Memory B cell (primary cell): ENCODE results near the gene PLS3.

Source experiments
- ATAC-seq: fragments of 150-1000 bp; cut with Tn5 transposase; 2 replicates; pipeline ENCODE4 v1.10.0; 2021; ENCODE audit warnings: low read depth, mild to moderate bottlenecking, moderate library complexity
- DNase-seq, 2 donors: peaks; one replicate each; pipeline ENCODE4 v3.0.0; 2022; ENCODE audit warnings: low spot score in 2 of 2
- H3K27ac Mint-ChIP-seq: one replicate; pipeline ENCODE4 v1.8.0; 2022; ENCODE audit warnings: mild to moderate bottlenecking, moderate library complexity, mixed read lengths
- H3K27me3 Mint-ChIP-seq: one replicate; pipeline ENCODE4 v1.8.0; 2022; ENCODE audit warnings: mixed read lengths
- H3K36me3 Mint-ChIP-seq: one replicate; pipeline ENCODE4 v1.8.0; 2022; ENCODE audit warnings: mild to moderate bottlenecking, mixed read lengths
- H3K4me1 Mint-ChIP-seq: one replicate; pipeline ENCODE4 v1.8.0; 2022; ENCODE audit warnings: mixed read lengths
- H3K4me3 Mint-ChIP-seq: one replicate; pipeline ENCODE4 v1.8.0; 2022; ENCODE audit warnings: mild to moderate bottlenecking, moderate library complexity, mixed read lengths
- H3K9me3 Mint-ChIP-seq: one replicate; pipeline ENCODE4 v1.8.0; 2022; ENCODE audit warnings: mixed read lengths

PLS3 gene

DNA sequence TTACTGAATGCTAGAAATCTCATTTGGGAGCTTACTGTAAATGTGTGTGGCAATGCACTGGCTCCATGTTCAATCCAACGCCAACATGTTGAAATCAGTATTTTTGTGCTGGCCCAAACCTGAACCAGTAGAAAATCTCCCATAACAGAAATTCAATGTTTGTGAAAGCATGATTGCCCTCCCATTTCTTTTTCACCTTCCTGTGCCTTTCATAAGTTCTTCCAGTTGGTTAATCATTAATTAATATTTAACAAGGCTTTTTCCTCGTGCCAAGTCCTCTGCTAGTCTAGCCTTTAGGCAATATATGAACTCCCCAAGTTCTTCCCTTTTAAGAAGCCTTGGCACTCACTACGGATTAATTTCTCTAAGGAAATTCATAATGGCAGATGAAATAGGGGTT, 1.3 kb upstream of the PLS3 start:
- Mint-ChIP-seq H3K27me3 (no peaks in the 10 kb centered on the region), H3K36me3 (no peaks in the 10 kb centered on the region), H3K9me3 (no peaks in the 10 kb centered on the region), H3K4me3 (no peak overlapping the region), H3K27ac (no peak overlapping the region), H3K4me1 (no peaks in the 10 kb centered on the region)
- DNase-seq, result no peak
- no peak for ATAC-seq

DNA sequence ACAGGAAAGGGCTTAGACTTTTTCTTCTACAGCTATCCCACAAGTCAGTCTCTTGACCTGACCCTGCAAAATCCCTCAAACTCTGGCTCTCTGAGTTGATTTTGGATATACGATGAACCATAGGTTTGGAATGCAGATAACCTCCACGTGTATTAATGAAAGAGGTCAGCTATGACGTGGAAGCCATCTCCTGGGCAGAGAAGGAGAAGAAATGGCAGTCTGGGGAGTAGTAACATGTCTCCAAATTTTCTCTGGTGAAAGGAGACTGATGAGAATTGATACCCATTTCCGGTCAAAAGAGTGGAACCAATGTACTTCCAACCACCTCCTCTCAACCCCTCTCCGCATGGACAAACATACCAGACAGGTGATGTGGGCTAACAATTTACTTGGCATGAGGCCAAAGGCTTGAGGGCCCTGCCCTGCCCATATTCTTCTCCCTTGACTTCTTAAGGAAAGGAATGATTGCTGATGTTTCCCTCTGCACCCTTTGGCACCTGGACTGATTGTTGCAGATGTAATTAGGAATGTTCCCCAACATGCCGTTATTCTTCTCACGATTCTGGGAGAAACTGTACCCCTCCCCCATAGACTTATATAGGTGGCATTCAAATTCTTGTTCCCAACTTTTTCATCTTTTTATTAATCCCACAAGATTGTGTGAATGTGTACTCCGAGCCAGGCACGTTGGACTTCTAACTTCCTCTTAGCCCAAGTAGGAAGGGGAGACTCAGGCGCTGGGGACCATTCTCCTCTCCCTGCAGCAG, 580 bp upstream of the PLS3 start:
- no peaks in the 10 kb centered on the region for H3K27me3 Mint-ChIP-seq
- no peaks in the 10 kb centered on the region for H3K4me1 Mint-ChIP-seq
- no peaks in the 10 kb centered on the region for H3K36me3 Mint-ChIP-seq
- H3K4me3 Mint-ChIP-seq, result no peak overlapping the region
- DNase-seq (no peak), ATAC-seq (no peak)
- H3K9me3 Mint-ChIP-seq, result no peaks in the 10 kb centered on the region
- H3K27ac Mint-ChIP-seq, result no peak overlapping the region

DNA sequence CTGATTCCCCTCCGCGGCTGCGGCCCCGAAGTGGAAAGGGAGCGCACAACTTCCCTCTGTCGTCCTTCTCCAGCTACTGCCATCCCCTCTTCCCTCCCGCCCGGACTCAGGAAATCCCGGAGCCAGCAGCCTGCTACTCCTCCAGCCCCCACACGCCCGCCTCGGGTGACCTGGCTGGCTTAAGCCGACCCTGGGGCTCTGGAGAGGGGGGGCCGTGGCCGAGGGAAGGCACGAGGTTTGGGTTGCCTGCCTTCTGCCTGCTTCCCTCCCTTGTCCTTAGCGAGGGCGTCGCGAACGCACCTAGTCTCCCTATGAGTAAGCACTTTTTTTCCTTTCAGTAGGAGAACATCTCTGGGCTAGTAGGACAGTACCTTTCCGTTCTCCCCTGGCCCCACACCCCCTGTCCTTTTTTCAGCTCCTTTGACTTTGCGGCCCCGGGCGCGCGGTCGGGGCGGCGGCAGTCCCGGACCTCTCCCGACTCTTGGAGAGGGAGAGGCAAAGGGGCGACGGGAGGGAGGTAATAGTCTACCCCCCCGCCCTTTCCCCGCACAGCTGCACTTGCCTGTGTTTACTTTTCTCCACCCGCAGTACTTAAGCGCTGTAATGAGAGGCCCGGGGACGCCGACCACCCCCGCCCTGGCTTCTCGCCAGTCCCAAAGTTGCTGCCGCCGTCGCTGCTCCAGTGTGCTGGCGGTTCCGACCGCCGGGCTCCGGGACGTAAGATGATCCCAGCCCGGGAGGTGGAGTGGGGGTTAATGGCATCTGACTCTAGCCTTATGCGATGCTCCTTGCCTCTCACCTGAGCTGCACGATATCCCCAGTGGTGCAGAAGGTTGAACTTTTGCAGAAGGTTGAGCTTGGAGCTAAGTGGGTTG, 868 bp downstream of the PLS3 start:
- Mint-ChIP-seq H3K36me3 (no peaks in the 10 kb centered on the region), H3K9me3 (no peaks in the 10 kb centered on the region), H3K4me3 (no peak overlapping the region), H3K27ac (no peak overlapping the region), H3K4me1 (no peaks in the 10 kb centered on the region), H3K27me3 (no peaks in the 10 kb centered on the region)
- DNase-seq (no peak), ATAC-seq (no peak)

DNA sequence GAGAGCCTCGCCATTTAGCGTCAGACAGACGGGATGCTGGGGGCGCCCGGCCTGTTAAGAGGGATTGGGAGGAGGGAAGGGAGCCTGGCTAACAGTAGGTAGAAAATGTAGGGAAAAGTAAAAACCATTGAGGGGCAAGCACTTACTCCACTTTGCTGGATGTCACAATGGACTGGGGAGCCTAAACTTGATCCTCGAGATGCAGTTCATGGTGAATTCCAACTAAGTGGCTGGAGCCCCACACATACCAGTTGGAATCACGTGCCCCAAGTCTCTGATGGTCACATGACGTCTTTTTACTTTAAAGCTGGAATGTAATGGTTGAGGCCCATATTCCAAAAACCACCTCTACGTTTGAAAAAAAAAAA, 1.5 kb downstream of the PLS3 start:
- Mint-ChIP-seq H3K36me3 (no peaks in the 10 kb centered on the region), H3K27me3 (no peaks in the 10 kb centered on the region), H3K9me3 (no peaks in the 10 kb centered on the region), H3K4me3 (no peak overlapping the region), H3K4me1 (no peaks in the 10 kb centered on the region), H3K27ac (no peak overlapping the region)
- ATAC-seq (no peak), DNase-seq (no peak)

DNA sequence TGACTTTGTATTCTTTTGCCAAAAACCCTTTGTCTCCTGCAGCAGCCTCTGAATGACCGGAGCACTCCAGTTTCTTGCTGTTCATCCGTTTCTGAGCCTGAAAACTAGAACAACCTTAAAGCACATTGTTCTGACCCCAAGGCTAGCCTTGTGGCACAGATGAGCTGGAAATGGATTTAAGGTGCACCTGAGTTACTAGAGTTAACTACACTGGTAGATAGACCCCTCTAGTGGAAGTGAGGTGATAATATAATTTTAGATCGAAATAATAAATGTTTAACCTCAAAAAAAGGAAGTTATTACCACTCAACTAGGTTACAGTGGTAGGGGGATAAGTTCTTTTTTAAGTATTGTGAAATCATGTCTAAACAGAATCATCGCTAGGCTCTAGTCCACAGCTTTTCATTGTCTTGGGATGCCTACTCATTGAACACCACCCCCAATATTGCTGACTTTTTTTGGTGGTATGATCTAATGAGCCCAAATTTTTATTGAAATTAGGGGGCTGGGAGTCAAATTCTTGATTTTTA, 2.7 kb downstream of the PLS3 start:
- ATAC-seq, result no peak
- H3K4me3 Mint-ChIP-seq, result no peak overlapping the region
- H3K36me3 Mint-ChIP-seq, result no peaks in the 10 kb centered on the region
- no peaks in the 10 kb centered on the region for H3K9me3 Mint-ChIP-seq
- H3K27me3 Mint-ChIP-seq, result no peaks in the 10 kb centered on the region
- H3K27ac Mint-ChIP-seq, result no peak overlapping the region
- DNase-seq, result no peak
- no peaks in the 10 kb centered on the region for H3K4me1 Mint-ChIP-seq

DNA sequence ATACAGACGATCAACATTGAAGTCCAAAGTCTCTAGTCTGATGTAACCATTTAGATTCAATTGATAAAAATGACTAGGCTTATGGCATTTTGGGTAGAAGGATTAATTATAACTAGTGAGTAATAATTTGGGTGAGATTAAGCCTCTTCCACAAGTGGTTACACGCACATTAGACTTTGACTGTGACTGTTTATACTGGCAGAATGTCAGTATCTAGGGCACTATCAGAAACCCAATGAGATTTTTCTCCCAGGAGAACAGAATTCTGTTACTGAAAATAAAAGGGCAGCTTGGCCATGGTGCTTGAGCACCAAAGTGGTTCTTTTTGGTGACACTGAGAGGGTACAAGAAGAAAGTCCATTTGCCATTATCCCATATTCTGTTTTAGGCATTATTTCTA, 3.3 kb downstream of the PLS3 start:
- Mint-ChIP-seq H3K27ac (no peak overlapping the region), H3K36me3 (no peaks in the 10 kb centered on the region), H3K9me3 (no peaks in the 10 kb centered on the region), H3K4me1 (no peaks in the 10 kb centered on the region), H3K27me3 (no peaks in the 10 kb centered on the region), H3K4me3 (no peak overlapping the region)
- no peak for DNase-seq
- ATAC-seq, result no peak

DNA sequence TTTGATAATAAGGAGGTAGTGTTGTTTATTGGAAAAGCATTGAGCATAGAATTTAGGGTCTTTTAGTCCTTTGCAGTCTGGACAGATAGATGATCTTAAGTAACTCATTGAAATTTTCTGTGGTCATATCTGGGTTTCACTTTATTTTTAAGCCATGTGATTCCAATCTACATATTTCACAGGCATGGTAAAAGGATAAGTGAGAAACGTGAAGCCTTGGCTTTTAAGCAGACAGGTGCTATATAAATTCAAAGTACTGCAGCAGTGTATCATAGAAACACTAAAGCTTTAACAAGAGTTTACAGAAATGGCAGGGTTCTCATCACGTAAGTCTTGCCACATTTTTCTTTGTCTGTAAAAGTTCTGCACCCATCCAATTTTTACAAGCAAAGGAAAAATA, 4.9 kb downstream of the PLS3 start:
- Mint-ChIP-seq H3K27me3 (no peaks in the 10 kb centered on the region), H3K4me3 (no peak overlapping the region), H3K4me1 (no peaks in the 10 kb centered on the region), H3K27ac (no peak overlapping the region), H3K9me3 (no peaks in the 10 kb centered on the region), H3K36me3 (no peaks in the 10 kb centered on the region)
- DNase-seq (no peak), ATAC-seq (no peak)

DNA sequence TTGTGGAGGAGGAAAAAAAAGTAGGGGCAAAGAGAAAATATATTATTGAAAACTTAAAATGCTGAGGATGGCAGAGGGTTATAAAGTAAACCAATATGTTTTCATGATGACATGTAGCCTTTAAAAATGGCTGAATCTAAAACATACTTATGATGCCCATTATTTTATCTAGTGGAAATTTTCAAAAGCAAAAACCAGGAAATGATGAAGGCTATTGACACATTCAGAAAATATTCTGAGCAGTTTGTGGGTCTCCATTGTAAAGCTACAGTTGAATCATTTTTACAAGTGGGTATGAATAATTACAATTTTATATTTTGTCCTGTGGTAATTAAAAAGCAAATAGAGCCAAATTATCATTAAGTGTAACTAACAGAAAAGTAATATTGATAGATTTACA, 10.7 kb downstream of the PLS3 start:
- no peaks in the 10 kb centered on the region for H3K4me1 Mint-ChIP-seq
- H3K4me3 Mint-ChIP-seq, result no peak overlapping the region
- H3K9me3 Mint-ChIP-seq, result no peaks in the 10 kb centered on the region
- ATAC-seq (no peak), DNase-seq (no peak)
- no peak overlapping the region for H3K27ac Mint-ChIP-seq
- no peaks in the 10 kb centered on the region for H3K27me3 Mint-ChIP-seq
- H3K36me3 Mint-ChIP-seq, result no peaks in the 10 kb centered on the region

DNA sequence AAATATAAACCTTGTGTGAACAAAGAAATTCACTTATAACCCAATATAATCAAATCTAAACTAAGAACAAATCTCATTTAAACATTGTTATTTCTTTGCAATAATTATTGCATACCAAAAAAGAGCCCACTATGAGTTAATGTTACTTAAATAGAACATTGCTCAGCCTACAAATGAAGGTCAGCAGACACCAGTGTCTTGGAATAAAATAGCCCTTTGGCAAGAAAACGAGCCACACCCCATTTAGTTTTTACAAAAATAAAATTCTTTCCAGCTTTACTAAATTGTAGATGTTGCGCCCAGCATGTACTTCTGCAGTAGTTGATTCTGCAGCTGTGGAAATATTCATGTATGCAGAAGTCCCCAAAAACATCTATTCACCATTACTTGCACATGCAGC, 12.2 kb downstream of the PLS3 start:
- Mint-ChIP-seq H3K27ac (no peak overlapping the region), H3K36me3 (no peaks in the 10 kb centered on the region), H3K9me3 (no peaks in the 10 kb centered on the region), H3K4me1 (no peaks in the 10 kb centered on the region), H3K27me3 (no peaks in the 10 kb centered on the region), H3K4me3 (no peak overlapping the region)
- DNase-seq (no peak), ATAC-seq (no peak)

DNA sequence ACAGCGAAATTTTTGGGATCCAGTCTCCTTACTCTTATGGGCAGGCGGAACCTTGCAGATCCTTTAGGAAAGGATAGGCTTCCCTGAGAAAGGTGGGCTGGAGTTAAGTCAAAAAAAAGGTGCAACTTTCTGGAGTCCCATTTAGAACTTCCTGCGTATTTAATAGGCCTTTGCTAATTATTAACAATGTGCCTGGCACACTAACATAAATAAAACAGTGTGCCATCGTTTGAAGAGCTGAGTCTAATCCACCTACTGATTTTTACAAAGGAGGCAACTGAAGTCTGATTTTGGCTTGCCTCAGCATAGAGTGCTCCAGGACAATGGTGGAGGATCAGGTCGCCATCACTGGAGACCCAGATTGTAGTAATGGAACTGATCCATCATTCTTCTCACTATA, 15.7 kb downstream of the PLS3 start:
- H3K36me3 Mint-ChIP-seq, result no peaks in the 10 kb centered on the region
- H3K27ac Mint-ChIP-seq, result no peak overlapping the region
- no peak overlapping the region for H3K4me3 Mint-ChIP-seq
- H3K27me3 Mint-ChIP-seq, result no peaks in the 10 kb centered on the region
- ATAC-seq (no peak), DNase-seq (no peak)
- H3K4me1 Mint-ChIP-seq, result no peaks in the 10 kb centered on the region
- H3K9me3 Mint-ChIP-seq, result no peaks in the 10 kb centered on the region

DNA sequence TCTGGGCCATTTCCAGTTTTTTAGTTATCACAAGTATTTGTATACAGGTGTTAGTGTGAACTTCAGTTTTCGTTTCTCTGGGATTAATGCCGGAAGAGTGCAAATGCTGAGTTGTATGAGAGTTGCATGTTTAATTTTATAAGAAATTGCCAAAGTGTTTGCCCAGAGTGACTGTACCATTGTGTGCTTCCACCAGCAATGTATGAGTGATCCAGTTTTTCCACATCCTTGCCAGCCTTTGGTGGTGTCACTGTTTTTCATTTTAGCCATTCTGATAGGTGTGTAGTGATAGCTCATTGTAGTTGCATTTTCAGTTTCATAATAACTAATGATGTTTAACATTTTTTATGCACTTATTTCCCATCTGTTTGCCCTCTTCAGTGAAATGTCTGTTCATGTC, 18.4 kb downstream of the PLS3 start:
- H3K27me3 Mint-ChIP-seq, result no peaks in the 10 kb centered on the region
- H3K27ac Mint-ChIP-seq, result no peak overlapping the region
- no peaks in the 10 kb centered on the region for H3K9me3 Mint-ChIP-seq
- no peaks in the 10 kb centered on the region for H3K36me3 Mint-ChIP-seq
- no peak for ATAC-seq
- DNase-seq, result no peak
- H3K4me3 Mint-ChIP-seq, result no peak overlapping the region
- no peaks in the 10 kb centered on the region for H3K4me1 Mint-ChIP-seq

DNA sequence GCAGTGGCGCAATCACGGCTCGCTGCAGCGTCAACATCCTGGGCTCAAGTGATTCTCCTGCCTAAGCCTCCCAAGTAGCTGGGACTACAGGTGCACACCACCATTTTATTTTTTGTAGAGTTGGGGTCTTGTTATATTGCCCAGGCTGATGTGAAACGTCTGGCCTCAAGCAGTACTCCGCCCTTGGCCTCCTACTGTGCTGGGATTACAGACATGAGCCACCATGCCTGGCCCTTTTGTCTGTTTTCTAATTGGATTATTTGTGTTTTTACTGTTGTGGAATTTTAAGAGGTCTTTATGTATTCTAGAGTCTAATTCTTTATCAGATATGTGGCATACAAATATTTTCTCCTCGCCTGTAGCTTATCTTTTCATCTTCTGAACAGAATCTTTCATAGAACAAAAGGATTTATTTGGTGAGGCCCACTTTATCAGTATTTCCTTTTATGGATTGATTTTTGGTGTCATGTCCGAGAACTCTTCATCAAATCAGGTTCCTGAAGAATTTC, 18.9 kb downstream of the PLS3 start:
- H3K27ac Mint-ChIP-seq, result no peak overlapping the region
- no peak for ATAC-seq
- H3K4me3 Mint-ChIP-seq, result no peak overlapping the region
- H3K27me3 Mint-ChIP-seq, result no peaks in the 10 kb centered on the region
- DNase-seq, result no peak
- H3K9me3 Mint-ChIP-seq, result no peaks in the 10 kb centered on the region
- no peaks in the 10 kb centered on the region for H3K36me3 Mint-ChIP-seq
- H3K4me1 Mint-ChIP-seq, result no peaks in the 10 kb centered on the region

DNA sequence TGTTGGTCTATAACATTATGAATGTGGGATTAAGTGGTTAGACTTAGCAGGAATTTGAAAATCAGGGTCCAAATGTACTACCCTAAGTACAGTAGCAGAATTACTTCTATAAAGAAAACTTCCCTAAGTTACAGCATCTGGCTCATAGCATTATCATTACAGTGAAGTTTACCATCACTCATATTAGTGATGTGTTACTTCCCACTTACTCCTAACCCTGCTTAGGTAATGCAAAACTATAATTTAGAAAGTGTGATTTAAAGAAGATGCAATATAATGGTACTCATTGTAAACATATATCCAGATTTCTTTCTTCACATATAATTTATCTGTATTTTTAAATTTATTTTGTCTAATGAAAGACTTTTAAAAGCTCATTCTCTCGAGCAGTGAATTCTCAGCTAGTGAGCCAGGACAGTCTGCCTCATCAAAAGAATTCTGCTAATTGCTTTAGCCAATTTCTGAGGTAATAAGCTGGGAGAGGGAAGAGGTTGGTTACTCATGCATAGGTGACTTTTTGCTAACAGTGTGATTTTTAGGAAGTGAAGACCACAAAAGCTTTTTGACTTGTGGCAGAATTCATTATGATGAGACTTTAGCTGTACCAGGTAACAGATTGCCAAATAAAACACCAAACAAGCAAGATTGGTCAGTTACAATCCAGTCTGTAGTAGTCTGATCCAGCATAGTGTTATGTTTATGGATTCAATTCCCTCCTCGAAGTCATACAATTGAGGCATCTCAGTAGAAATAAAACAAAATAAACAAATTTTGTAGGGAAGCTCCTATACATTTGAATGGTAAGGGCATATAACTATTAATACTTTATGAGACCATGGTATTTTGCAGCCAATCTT, 21.0 kb downstream of the PLS3 start:
- Mint-ChIP-seq H3K9me3 (no peaks in the 10 kb centered on the region), H3K4me3 (no peak overlapping the region), H3K27me3 (no peaks in the 10 kb centered on the region), H3K27ac (no peak overlapping the region), H3K4me1 (no peaks in the 10 kb centered on the region), H3K36me3 (no peaks in the 10 kb centered on the region)
- ATAC-seq, result no peak
- DNase-seq, result no peak
